LNCaP clone FGC (cell line): ENCODE measurements around the gene RASSF4.
A peak's percentile ranks its signal among the peaks of the same experiment; 100 is the strongest.

Source experiments
- DNase-seq: peaks from one replicate; pipeline ENCODE4 v3.0.0-alpha.2; 2011; ENCODE audit warnings: low read depth
- H3K4me3 ChIP-seq: 2 replicates; pipeline ENCODE4 v1.5.1; 2011; ENCODE audit warnings: mild to moderate bottlenecking, low read depth, low read length, control low read depth
- TF ChIP-seq, protein P1 (sequence below): IDR thresholded peaks from 2 replicates; pipeline ENCODE4 v1.5.1; 2012; ENCODE audit warnings: mild to moderate bottlenecking; ENCODE audit not compliant: control insufficient read depth, insufficient read depth; ENCODE audit errors: extremely low read depth

Gene RASSF4, protein sequence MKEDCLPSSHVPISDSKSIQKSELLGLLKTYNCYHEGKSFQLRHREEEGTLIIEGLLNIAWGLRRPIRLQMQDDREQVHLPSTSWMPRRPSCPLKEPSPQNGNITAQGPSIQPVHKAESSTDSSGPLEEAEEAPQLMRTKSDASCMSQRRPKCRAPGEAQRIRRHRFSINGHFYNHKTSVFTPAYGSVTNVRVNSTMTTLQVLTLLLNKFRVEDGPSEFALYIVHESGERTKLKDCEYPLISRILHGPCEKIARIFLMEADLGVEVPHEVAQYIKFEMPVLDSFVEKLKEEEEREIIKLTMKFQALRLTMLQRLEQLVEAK

DNA sequence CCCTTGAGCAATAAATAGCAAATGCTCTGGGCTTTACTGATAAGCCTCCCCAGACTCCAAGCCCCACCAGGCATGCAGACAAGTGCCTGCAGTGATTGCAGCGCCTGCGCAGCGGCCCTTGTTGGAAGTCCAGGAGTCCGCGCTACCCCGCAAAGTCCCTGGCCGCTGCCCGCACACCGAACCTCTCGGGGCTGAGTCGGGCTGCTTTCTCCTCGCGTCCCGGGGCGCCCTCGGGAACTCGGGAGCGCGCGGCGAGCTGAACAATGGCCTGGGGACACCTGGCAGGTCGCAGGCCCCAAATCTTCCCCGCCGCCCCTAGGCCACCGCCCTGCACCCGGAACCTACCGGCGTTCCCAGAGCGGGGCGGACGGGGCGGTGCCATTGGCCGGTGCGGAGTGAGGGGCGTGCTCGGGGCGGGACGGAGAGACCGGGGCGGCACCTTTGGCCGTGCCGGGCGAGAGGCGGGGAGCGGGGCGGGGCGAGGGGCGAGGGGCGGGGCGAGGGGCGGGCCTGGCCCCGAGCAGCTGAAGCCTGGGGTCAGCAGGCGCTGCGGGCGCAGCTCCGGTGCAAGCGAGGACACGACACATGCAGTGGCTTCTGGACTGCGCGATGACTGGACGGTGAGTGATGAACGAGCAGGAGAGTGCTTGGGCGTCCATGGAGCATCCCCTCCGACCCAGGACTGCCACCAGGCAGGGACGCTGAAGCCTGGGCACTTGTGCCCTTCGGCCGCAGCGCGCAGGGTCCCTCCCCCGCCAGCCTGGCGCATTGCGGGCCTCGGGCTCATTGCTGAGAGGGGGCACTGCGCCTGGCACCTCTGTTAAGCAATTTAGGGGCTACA lies at the start of gene RASSF4:
Gene RASSF4, plus strand, starts transcription at position 556 of the 841 bp plus-strand sequence. CDS start 10,401 bp downstream, outside the sequence.
- peak within 1 kb of the TSS; percentile 69 for H3K4me3 ChIP-seq
- peak; percentile 37 for DNase-seq
- TF ChIP-seq, protein P1, sequence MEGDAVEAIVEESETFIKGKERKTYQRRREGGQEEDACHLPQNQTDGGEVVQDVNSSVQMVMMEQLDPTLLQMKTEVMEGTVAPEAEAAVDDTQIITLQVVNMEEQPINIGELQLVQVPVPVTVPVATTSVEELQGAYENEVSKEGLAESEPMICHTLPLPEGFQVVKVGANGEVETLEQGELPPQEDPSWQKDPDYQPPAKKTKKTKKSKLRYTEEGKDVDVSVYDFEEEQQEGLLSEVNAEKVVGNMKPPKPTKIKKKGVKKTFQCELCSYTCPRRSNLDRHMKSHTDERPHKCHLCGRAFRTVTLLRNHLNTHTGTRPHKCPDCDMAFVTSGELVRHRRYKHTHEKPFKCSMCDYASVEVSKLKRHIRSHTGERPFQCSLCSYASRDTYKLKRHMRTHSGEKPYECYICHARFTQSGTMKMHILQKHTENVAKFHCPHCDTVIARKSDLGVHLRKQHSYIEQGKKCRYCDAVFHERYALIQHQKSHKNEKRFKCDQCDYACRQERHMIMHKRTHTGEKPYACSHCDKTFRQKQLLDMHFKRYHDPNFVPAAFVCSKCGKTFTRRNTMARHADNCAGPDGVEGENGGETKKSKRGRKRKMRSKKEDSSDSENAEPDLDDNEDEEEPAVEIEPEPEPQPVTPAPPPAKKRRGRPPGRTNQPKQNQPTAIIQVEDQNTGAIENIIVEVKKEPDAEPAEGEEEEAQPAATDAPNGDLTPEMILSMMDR: no peak

DNA sequence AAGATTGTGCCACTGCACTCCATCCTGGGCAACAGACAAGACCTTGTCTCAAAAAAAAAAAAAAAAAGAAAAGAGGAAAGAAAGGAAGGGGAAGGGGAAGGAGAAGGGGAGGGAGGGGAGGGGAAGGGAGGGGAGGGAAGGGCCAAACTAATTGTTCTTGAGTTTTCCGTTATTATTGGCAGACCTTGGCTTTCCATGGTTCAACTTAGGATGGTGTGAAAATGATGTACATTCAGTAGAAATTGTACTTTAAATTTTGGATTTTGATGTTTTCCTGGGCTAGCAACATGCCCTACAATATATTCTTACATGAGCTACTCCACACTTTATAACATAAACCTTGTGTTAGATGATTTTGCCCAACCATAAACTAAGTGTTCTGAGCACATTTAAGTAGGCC lies 49.7 kb upstream of the RASSF4 start:
- DNase-seq: no peak
- H3K4me3 ChIP-seq: no peak overlapping the region
- TF ChIP-seq, protein P1: no peak

DNA sequence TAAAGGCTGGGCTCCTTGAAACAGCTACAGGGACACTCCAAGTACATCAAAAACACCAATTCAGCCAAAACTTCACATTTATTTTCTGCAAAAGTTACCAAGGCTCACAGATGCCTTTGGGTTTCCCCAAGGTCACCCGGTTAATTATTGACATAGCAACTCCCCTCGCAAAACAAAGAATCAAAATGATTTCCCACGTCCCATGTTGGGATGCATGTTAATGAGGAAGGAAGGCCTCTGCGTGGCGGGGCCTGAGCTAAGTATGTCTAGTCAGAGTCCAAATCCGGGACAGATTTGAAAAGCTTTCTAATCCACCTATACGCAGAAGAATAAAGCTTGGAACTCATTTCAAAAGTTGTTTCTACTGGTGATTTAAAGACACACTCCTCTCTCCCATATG lies 49.0 kb upstream of the RASSF4 start:
- TF ChIP-seq, protein P1: no peak
- H3K4me3 ChIP-seq: no peak overlapping the region
- DNase-seq: no peak

DNA sequence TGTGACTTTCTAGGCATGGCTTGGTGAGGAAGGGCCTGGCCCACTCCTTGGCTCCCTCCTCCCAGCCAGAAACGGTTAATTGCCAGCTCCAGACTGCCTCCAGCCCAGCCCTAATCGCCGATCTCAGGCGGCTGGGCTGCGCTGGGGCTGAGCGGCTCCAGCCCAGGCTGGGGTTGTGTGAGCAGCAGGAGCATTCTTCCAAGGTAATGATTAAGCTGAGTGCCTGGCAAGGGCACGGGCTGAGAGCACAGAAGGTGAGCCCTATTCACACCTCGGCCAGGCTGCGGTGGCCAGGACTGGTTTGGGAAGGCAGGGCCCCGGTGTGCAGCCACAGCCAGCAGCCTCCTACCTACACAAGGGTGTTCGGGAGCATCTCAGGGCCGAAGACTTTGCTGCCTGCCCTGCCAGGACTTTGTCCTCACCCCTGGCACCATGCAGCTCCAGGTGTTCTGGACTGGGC lies 48.5 kb upstream of the RASSF4 start, which contains the start of gene TMEM72:
Gene TMEM72, plus strand, starts transcription at position 257 of the 460 bp plus-strand sequence. Its CDS starts 176 bp downstream, at position 433.
- no peak within 1 kb of the TSS for H3K4me3 ChIP-seq
- DNase-seq: peak; percentile 25

DNA sequence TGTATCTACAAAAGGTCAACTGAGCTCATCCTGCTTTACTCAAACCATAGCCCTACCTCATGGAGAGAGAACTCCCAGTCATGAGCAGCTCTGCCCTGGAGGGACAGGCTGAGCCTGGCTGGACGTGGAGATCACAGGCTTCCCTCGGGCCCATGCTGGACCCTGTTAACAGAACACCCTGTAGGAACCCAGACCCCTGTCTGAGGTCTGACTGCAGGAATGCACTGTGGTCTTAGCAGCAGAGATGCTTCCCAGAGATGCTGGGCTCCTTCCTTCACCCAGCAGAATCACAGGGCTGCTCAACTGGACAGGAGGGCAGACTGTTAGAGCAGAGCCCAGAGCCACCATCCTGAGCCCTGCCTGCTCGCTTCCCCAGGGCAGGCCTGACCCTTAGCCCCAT lies 47.7 kb upstream of the RASSF4 start:
- no peak overlapping the region for H3K4me3 ChIP-seq

More for the DNA sequence above, 48.5 kb upstream of the RASSF4 start, which contains the start of gene TMEM72:
- TF ChIP-seq, protein P1: no peak

DNA sequence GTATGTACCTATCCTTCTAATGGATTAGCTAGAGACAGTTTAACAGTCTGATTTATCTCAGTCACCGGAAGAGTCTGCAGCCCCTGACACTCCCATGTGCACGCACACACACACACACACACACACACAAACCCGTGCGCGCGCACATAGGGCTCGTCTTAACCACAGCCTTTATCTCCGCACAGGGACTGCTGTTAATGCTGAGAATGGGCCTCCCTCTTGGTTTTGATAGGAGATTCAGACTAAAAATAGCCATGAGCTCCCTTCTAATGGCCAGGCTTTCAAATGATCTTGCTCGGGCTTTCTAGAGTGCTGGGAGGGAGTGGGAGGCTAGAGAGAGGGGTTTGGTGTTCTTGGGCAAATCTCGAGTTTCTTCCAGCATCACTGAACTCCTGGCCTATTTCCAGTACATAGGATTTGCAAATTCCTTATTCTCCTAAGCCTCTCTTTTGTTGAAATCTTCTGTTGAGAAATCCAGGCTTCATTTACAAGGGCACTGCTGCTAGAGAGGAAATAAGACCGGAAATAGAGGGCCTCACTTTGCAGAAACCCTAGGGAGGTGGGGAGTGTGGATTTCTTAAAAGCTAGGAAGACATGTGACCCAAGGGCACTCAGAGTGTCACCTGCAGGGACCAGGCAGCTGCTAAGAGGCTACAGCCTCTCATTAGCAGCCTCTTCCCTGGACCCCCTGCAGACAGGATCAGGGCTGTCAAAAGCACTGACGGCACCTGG lies 46.1 kb upstream of the RASSF4 start:
- no peak for DNase-seq
- no peak overlapping the region for H3K4me3 ChIP-seq
- TF ChIP-seq, protein P1: no peak

More for the DNA sequence above, 47.7 kb upstream of the RASSF4 start:
- no peak for DNase-seq
- TF ChIP-seq, protein P1: no peak
